Mucosa of descending colon (tissue), 3 donors: ENCODE measurements around the gene NEFH. TPM values are rescaled to one million over a fixed set of nuclear protein-coding genes. Genes with fewer than 3 reads are reported as not detected.

Source experiments
- ATAC-seq: fragments of 200-7000 bp; cut with Tn5 transposase; one replicate; pipeline ENCODE4 v1.9.1; 2020; ENCODE audit warnings: mild to moderate bottlenecking, moderate library complexity
- DNase-seq, 3 donors: peaks; one replicate each; pipeline ENCODE4 v3.0.0-alpha.2; 2020
- H3K36me3 ChIP-seq: fragments of 200-600 bp; one replicate; pipeline ENCODE4 v1.8.0; 2021; ENCODE audit warnings: low read depth, mild to moderate bottlenecking
- H3K4me1 ChIP-seq: fragments of 200-600 bp; one replicate; pipeline ENCODE4 v1.8.0; 2021; ENCODE audit warnings: low read depth, mild to moderate bottlenecking
- H3K4me3 ChIP-seq: fragments of 200-600 bp; one replicate; pipeline ENCODE4 v1.8.0; 2021; ENCODE audit warnings: mild to moderate bottlenecking
- H3K9me3 ChIP-seq: fragments of 200-600 bp; one replicate; pipeline ENCODE4 v1.8.0; 2021; ENCODE audit warnings: mild to moderate bottlenecking
- CTCF ChIP-seq: fragments of 200-600 bp; IDR thresholded peaks from one replicate; pipeline ENCODE4 v1.8.0; 2022; ENCODE audit warnings: antibody characterized with exemption, mild to moderate bottlenecking
- intact Hi-C, 2 donors: fragments of 100-400 bp; cut with DNase I in 1 of 2; cut with micrococcal nuclease in 1 of 2; formaldehyde crosslinking; loops; one replicate each; pipeline versions ENCODE4 v1.11.0 to v1.11.1; 2022; cut with DNase I, micrococcal nuclease
- total RNA-seq, 3 donors: library from RNA; stranded (reverse); fragmentation: NEBNext Ultra II Directional in 2 of 3; extraction: Animal tissue kit (Norgen Biotek cat#: 25700) in 2 of 3; gene quantifications; one replicate each; pipeline versions ENCODE4 v1.2.1 to v1.2.4, GENCODE V29; 2021 to 2023
- donor health status: DM: no; HTN: no; CAD: no; lungs with moderate emphysema.
- donor health status: DM: no; HTN: no; CAD: no.
- donor health status: DM: no; HTN: yes; CAD: no.

NEFH gene
- total RNA-seq, 3 donors from 2014 or later = 0.19 to 2.3 (median 0.23) TPM

- intact Hi-C loops = no loop called here
These were observed 2.2 kb upstream of the NEFH start for GRCh38 chr22:29477723-29478318.

GRCh38 chr22:29478326-29479276 is 1.4 kb upstream of the NEFH start:
- no peaks in the 10 kb centered on the region for H3K36me3 ChIP-seq
- no peak for TF ChIP-seq CTCF
- no peak overlapping the region for H3K4me3 ChIP-seq
- no peaks in the 10 kb centered on the region for H3K9me3 ChIP-seq
- ATAC-seq (no peak), DNase-seq (no peak)
- peaks cover 9% of the 10 kb centered on the region for H3K4me1 ChIP-seq
- intact Hi-C loops = no loop called here

More at GRCh38 chr22:29477723-29478318, 2.2 kb upstream of the NEFH start:
- no peak for DNase-seq
- Histone ChIP-seq H3K36me3 (no peaks in the 10 kb centered on the region), H3K9me3 (no peaks in the 10 kb centered on the region), H3K4me1 (peaks cover 9% of the 10 kb centered on the region), H3K4me3 (no peak overlapping the region)
- TF ChIP-seq CTCF = no peak
- no peak for ATAC-seq

GRCh38 chr22:29480262-29480511 is 169 bp downstream of the NEFH start:
- no peak for TF ChIP-seq CTCF

GRCh38 chr22:29480512-29481264 is 670 bp downstream of the NEFH start:
- peak; percentile 28 for ATAC-seq

More at GRCh38 chr22:29480262-29480511, 169 bp downstream of the NEFH start:
- Histone ChIP-seq H3K4me1 (peaks cover 9% of the 10 kb centered on the region), H3K9me3 (no peaks in the 10 kb centered on the region), H3K4me3 (no peak overlapping the region), H3K36me3 (no peaks in the 10 kb centered on the region)
- DNase-seq = no peak
- no peak for ATAC-seq
- intact Hi-C loops = no loop called here

More at GRCh38 chr22:29480512-29481264, 670 bp downstream of the NEFH start:
- no peaks in the 10 kb centered on the region for H3K36me3 ChIP-seq
- H3K4me3 ChIP-seq = no peak overlapping the region
- no peak for TF ChIP-seq CTCF
- H3K4me1 ChIP-seq = peaks cover 9% of the 10 kb centered on the region
- H3K9me3 ChIP-seq = no peaks in the 10 kb centered on the region
- peak in 1 of 3 donors; percentile 31 for DNase-seq
- intact Hi-C loops = no loop called here
